ENCODE results near the gene SPATA24.

GRCh38 chr5:139413963-139414362 lies 10.1 kb upstream of the SPATA24 start:
- TF ChIP-seq GABPA (IDR thresholded peaks at IDR 0.05 in 1 of 2, conservative IDR thresholded peaks at IDR 0.05 in 1 of 2) (no peak), MAX (IDR thresholded peaks at IDR 0.05) (no peak), RAD21 (IDR thresholded peaks at IDR 0.05) (no peak), RXRA (IDR thresholded peaks at IDR 0.05) (no peak), HNF4G (IDR thresholded peaks at IDR 0.05) (no peak), YY1 (IDR thresholded peaks at IDR 0.05) (no peak), JUND (IDR thresholded peaks at IDR 0.05) (no peak), SP1 (IDR thresholded peaks at IDR 0.05) (no peak), EGR1 (IDR thresholded peaks at IDR 0.05; ENCODE audit: low read depth in 2 of 2) (no peak), NR2F2 (IDR thresholded peaks at IDR 0.05) (no peak)
- TF ChIP-seq, protein P1, sequence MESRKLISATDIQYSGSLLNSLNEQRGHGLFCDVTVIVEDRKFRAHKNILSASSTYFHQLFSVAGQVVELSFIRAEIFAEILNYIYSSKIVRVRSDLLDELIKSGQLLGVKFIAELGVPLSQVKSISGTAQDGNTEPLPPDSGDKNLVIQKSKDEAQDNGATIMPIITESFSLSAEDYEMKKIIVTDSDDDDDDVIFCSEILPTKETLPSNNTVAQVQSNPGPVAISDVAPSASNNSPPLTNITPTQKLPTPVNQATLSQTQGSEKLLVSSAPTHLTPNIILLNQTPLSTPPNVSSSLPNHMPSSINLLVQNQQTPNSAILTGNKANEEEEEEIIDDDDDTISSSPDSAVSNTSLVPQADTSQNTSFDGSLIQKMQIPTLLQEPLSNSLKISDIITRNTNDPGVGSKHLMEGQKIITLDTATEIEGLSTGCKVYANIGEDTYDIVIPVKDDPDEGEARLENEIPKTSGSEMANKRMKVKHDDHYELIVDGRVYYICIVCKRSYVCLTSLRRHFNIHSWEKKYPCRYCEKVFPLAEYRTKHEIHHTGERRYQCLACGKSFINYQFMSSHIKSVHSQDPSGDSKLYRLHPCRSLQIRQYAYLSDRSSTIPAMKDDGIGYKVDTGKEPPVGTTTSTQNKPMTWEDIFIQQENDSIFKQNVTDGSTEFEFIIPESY (IDR thresholded peaks at IDR 0.05) = no peak
- TF ChIP-seq, protein P2, sequence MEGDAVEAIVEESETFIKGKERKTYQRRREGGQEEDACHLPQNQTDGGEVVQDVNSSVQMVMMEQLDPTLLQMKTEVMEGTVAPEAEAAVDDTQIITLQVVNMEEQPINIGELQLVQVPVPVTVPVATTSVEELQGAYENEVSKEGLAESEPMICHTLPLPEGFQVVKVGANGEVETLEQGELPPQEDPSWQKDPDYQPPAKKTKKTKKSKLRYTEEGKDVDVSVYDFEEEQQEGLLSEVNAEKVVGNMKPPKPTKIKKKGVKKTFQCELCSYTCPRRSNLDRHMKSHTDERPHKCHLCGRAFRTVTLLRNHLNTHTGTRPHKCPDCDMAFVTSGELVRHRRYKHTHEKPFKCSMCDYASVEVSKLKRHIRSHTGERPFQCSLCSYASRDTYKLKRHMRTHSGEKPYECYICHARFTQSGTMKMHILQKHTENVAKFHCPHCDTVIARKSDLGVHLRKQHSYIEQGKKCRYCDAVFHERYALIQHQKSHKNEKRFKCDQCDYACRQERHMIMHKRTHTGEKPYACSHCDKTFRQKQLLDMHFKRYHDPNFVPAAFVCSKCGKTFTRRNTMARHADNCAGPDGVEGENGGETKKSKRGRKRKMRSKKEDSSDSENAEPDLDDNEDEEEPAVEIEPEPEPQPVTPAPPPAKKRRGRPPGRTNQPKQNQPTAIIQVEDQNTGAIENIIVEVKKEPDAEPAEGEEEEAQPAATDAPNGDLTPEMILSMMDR (IDR thresholded peaks at IDR 0.05; ENCODE audit: low read depth, low read length, missing input control) = no peak
- TF ChIP-seq, protein P3, sequence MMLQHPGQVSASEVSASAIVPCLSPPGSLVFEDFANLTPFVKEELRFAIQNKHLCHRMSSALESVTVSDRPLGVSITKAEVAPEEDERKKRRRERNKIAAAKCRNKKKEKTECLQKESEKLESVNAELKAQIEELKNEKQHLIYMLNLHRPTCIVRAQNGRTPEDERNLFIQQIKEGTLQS (IDR thresholded peaks at IDR 0.05) = no peak
- TF ChIP-seq, protein P4, sequence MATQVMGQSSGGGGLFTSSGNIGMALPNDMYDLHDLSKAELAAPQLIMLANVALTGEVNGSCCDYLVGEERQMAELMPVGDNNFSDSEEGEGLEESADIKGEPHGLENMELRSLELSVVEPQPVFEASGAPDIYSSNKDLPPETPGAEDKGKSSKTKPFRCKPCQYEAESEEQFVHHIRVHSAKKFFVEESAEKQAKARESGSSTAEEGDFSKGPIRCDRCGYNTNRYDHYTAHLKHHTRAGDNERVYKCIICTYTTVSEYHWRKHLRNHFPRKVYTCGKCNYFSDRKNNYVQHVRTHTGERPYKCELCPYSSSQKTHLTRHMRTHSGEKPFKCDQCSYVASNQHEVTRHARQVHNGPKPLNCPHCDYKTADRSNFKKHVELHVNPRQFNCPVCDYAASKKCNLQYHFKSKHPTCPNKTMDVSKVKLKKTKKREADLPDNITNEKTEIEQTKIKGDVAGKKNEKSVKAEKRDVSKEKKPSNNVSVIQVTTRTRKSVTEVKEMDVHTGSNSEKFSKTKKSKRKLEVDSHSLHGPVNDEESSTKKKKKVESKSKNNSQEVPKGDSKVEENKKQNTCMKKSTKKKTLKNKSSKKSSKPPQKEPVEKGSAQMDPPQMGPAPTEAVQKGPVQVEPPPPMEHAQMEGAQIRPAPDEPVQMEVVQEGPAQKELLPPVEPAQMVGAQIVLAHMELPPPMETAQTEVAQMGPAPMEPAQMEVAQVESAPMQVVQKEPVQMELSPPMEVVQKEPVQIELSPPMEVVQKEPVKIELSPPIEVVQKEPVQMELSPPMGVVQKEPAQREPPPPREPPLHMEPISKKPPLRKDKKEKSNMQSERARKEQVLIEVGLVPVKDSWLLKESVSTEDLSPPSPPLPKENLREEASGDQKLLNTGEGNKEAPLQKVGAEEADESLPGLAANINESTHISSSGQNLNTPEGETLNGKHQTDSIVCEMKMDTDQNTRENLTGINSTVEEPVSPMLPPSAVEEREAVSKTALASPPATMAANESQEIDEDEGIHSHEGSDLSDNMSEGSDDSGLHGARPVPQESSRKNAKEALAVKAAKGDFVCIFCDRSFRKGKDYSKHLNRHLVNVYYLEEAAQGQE (IDR thresholded peaks at IDR 0.05) = no peak
